T-helper 17 cell (primary cell): Measurements from ENCODE around the gene TMEM92. TPM values are rescaled to one million over a fixed set of nuclear protein-coding genes. Genes with fewer than 3 reads are reported as not detected.
"Not testable (repeated sequence)": the region's sequence is repeated elsewhere in the genome, so short reads cannot be mapped to it uniquely, and the experiment has no call there.

Source experiments
- ATAC-seq: fragments of 150-1000 bp; cut with Tn5 transposase; 2 replicates; pipeline ENCODE4 v1.10.0; 2021; ENCODE audit warnings: mild to moderate bottlenecking, moderate library complexity
- DNase-seq, 3 donors: peaks; one replicate each; pipeline versions ENCODE4 v3.0.0 to v3.0.0-alpha.2; 2020 to 2021
- H3K9me3 ChIP-seq: one replicate; pipeline ENCODE4 v1.7.0; 2013; ENCODE audit warnings: low read length, mild to moderate bottlenecking; ENCODE audit not compliant: control insufficient read depth, poor library complexity, severe bottlenecking
- H3K27ac Mint-ChIP-seq: one replicate; pipeline ENCODE4 v1.8.0; 2022; ENCODE audit warnings: mild to moderate bottlenecking, moderate library complexity, mixed read lengths
- H3K27me3 Mint-ChIP-seq: one replicate; pipeline ENCODE4 v1.8.0; 2022; ENCODE audit warnings: mixed read lengths
- H3K36me3 Mint-ChIP-seq: one replicate; pipeline ENCODE4 v1.8.0; 2022; ENCODE audit warnings: low read depth, mixed read lengths
- H3K4me1 Mint-ChIP-seq: one replicate; pipeline ENCODE4 v1.8.0; 2022; ENCODE audit warnings: mild to moderate bottlenecking, mixed read lengths
- H3K4me3 Mint-ChIP-seq: one replicate; pipeline ENCODE4 v1.8.0; 2022; ENCODE audit warnings: mild to moderate bottlenecking, moderate library complexity, mixed read lengths
- total RNA-seq, 4 donors: library from RNA in 2 of 4; stranded (reverse) in 2 of 4; gene quantifications; one replicate each; pipeline ENCODE4 v1.2.3 and lab custom pipeline; 2022 to 2026

Gene TMEM92
- total RNA-seq, 2 donors from 2014 or later: not detected

- no peaks in the 10 kb centered on the region for H3K9me3 ChIP-seq
- no peak overlapping the region for H3K27ac Mint-ChIP-seq
- DNase-seq (no peak), ATAC-seq (no peak)
- peaks cover 39% of the 10 kb centered on the region for H3K27me3 Mint-ChIP-seq
- peaks cover 7% of the 10 kb centered on the region for H3K4me1 Mint-ChIP-seq
- H3K4me3 Mint-ChIP-seq: no peak overlapping the region
- peaks cover 5% of the 10 kb centered on the region for H3K36me3 Mint-ChIP-seq
Measured at GRCh38 chr17:50265690-50266315, 8.5 kb upstream of the TMEM92 start.

- peaks cover 32% of the 10 kb centered on the region for H3K27me3 Mint-ChIP-seq
- H3K27ac Mint-ChIP-seq: no peak overlapping the region
- H3K4me1 Mint-ChIP-seq: peaks cover 7% of the 10 kb centered on the region
- H3K4me3 Mint-ChIP-seq: no peak overlapping the region
- no peak for DNase-seq
- peaks cover 2% of the 10 kb centered on the region for H3K36me3 Mint-ChIP-seq
- ATAC-seq: no peak
- H3K9me3 ChIP-seq: no peaks in the 10 kb centered on the region
Measured at GRCh38 chr17:50266384-50267073, 7.7 kb upstream of the TMEM92 start.

- Mint-ChIP-seq H3K4me1 (peaks cover 7% of the 10 kb centered on the region), H3K36me3 (peaks cover 2% of the 10 kb centered on the region), H3K27ac (no peak overlapping the region), H3K4me3 (no peak overlapping the region), H3K27me3 (peaks cover 29% of the 10 kb centered on the region)
- H3K9me3 ChIP-seq: no peaks in the 10 kb centered on the region
- no peak for DNase-seq
- no peak for ATAC-seq
Measured at GRCh38 chr17:50267074-50267841, 7.0 kb upstream of the TMEM92 start.

- Mint-ChIP-seq H3K36me3 (peaks cover 7% of the 10 kb centered on the region), H3K4me3 (no peak overlapping the region), H3K27me3 (peaks cover 29% of the 10 kb centered on the region), H3K4me1 (peaks cover 13% of the 10 kb centered on the region), H3K27ac (no peak overlapping the region)
- no peak for ATAC-seq
- H3K9me3 ChIP-seq: no peaks in the 10 kb centered on the region
- DNase-seq: no peak
Measured at GRCh38 chr17:50268026-50268425, 6.2 kb upstream of the TMEM92 start.

GRCh38 chr17:50268743-50269275, 5.5 kb upstream of the TMEM92 start:
- peaks cover 21% of the 10 kb centered on the region for H3K27me3 Mint-ChIP-seq
- no peaks in the 10 kb centered on the region for H3K9me3 ChIP-seq
- DNase-seq (no peak), ATAC-seq (no peak)
- no peak overlapping the region for H3K27ac Mint-ChIP-seq
- no peak overlapping the region for H3K4me3 Mint-ChIP-seq
- H3K4me1 Mint-ChIP-seq: peaks cover 11% of the 10 kb centered on the region
- peaks cover 7% of the 10 kb centered on the region for H3K36me3 Mint-ChIP-seq

- Mint-ChIP-seq H3K4me3 (no peak overlapping the region), H3K4me1 (peaks cover 9% of the 10 kb centered on the region), H3K27me3 (peaks cover 25% of the 10 kb centered on the region), H3K36me3 (peaks cover 5% of the 10 kb centered on the region), H3K27ac (no peak overlapping the region)
- ATAC-seq (peak; percentile 85), DNase-seq (peak in 2 of 3 donors; percentile 24 to 39)
- no peaks in the 10 kb centered on the region for H3K9me3 ChIP-seq
Measured at GRCh38 chr17:50269477-50270434, 4.5 kb upstream of the TMEM92 start.

GRCh38 chr17:50270435-50271362, 3.6 kb upstream of the TMEM92 start:
- Mint-ChIP-seq H3K27me3 (peaks cover 30% of the 10 kb centered on the region), H3K4me1 (peaks cover 9% of the 10 kb centered on the region), H3K36me3 (peaks cover 5% of the 10 kb centered on the region), H3K27ac (no peak overlapping the region), H3K4me3 (no peak overlapping the region)
- no peaks in the 10 kb centered on the region for H3K9me3 ChIP-seq
- ATAC-seq (peak; percentile 21), DNase-seq (no peak)

- H3K4me3 Mint-ChIP-seq, H3K36me3 Mint-ChIP-seq, H3K9me3 ChIP-seq, H3K4me1 Mint-ChIP-seq, DNase-seq, H3K27ac Mint-ChIP-seq, ATAC-seq: not testable (repeated sequence)
- H3K27me3 Mint-ChIP-seq: peaks cover 25% of the 10 kb centered on the region
Measured at GRCh38 chr17:50271363-50271750, 2.9 kb upstream of the TMEM92 start.

GRCh38 chr17:50272246-50272645, 2.0 kb upstream of the TMEM92 start:
- H3K9me3 ChIP-seq: no peaks in the 10 kb centered on the region
- Mint-ChIP-seq H3K4me3 (peak overlapping the region; percentile 92), H3K27me3 (peaks cover 34% of the 10 kb centered on the region), H3K27ac (peak overlapping the region; percentile 75), H3K36me3 (peaks cover 11% of the 10 kb centered on the region), H3K4me1 (peaks cover 11% of the 10 kb centered on the region)
- DNase-seq: no peak
- ATAC-seq: no peak

GRCh38 chr17:50272711-50273653, 1.3 kb upstream of the TMEM92 start:
- peaks cover 12% of the 10 kb centered on the region for H3K4me1 Mint-ChIP-seq
- peaks cover 36% of the 10 kb centered on the region for H3K27me3 Mint-ChIP-seq
- no peaks in the 10 kb centered on the region for H3K9me3 ChIP-seq
- peaks cover 11% of the 10 kb centered on the region for H3K36me3 Mint-ChIP-seq
- DNase-seq (peak; percentile 46 to 59 (median 52)), ATAC-seq (peak; percentile 68)
- peak overlapping the region; percentile 75 for H3K27ac Mint-ChIP-seq
- H3K4me3 Mint-ChIP-seq: peak overlapping the region; percentile 92

GRCh38 chr17:50273654-50274040, 619 bp upstream of the TMEM92 start:
- ATAC-seq: no peak
- H3K36me3 Mint-ChIP-seq: peaks cover 11% of the 10 kb centered on the region
- H3K27ac Mint-ChIP-seq: no peak overlapping the region
- no peak overlapping the region for H3K4me3 Mint-ChIP-seq
- H3K4me1 Mint-ChIP-seq: peaks cover 12% of the 10 kb centered on the region
- no peak for DNase-seq
- H3K9me3 ChIP-seq: no peaks in the 10 kb centered on the region
- peaks cover 42% of the 10 kb centered on the region for H3K27me3 Mint-ChIP-seq
